GM18505 (cell line): Measurements from ENCODE around the gene PAQR4.

Experiments
- ATAC-seq: cut with Tn5 transposase; IDR thresholded peaks from one replicate; pipeline ENCODE4 v1.9.1; 2021; ENCODE audit not compliant: unreplicated experiment
- POLR2A ChIP-seq: IDR thresholded peaks from 4 replicates; pipeline ENCODE4 v1.6.1; 2011; ENCODE audit warnings: borderline replicate concordance; ENCODE audit not compliant: insufficient read depth, insufficient read length; ENCODE audit errors: extremely low read depth

The PAQR4 gene

DNA sequence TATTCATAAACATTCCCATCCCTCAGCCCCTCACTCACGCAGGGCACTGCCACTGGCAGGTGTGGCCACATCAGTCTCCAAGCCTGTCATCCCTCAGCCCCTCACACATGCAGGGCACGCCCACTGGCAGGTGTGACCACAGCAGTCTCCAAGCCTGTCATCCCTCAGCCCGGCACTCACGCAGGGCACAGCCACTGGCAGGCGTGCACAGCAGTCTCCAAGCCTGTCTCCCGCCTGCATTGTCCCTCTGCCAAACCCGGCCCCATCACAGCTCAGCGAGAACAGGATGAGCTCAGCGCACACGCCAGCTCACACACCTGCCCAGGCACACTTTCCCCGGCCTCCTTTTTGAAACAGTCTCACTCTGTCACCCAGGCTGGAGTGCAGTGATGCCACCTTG is 16.5 kb upstream of the PAQR4 start:
- no peak for ATAC-seq
- no peak for TF ChIP-seq POLR2A

DNA sequence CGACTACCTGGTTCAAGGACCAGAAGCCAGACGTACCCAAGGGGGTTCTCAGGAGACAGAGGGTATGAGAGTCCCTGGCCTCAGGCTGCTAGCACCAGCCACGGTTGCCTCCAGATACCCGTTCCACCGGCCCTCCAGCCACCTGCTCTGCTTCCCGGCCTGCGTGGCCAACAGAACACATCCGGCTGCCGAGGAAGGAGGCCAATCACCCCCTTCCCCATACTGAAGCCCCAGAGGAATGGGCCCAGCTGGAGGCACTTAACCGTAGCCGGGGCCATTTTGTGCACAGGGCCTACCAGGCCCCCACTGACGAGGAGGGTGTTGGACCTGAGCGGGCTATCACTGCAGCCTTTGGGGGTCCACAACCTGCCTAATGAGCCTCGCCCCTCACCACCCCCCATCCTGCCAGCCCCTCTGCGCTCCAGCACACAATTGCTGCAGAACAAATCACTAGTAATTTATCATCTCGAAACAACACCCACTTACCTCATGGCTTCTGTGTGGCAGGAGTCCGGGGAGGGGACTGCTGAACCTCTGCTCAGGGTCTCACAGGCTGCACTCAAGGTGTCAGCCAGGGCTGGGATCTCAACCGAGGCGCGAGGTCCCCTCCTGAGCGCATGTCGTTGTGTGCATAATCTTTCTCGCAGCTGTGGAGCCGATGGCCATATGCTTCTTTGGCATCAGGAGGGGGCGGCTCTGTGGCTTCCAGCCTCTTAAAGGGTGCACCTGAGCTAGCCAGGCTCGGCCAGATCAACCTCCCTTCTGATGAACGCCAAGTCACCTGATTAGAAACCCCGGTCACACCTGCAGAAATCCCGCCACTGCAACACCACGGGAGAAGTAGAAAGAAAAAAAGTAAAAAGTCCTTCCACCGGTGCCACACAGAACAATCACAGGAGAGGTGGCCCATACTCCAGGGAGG is 15.2 kb upstream of the PAQR4 start:
- no peak for TF ChIP-seq POLR2A
- no peak for ATAC-seq

DNA sequence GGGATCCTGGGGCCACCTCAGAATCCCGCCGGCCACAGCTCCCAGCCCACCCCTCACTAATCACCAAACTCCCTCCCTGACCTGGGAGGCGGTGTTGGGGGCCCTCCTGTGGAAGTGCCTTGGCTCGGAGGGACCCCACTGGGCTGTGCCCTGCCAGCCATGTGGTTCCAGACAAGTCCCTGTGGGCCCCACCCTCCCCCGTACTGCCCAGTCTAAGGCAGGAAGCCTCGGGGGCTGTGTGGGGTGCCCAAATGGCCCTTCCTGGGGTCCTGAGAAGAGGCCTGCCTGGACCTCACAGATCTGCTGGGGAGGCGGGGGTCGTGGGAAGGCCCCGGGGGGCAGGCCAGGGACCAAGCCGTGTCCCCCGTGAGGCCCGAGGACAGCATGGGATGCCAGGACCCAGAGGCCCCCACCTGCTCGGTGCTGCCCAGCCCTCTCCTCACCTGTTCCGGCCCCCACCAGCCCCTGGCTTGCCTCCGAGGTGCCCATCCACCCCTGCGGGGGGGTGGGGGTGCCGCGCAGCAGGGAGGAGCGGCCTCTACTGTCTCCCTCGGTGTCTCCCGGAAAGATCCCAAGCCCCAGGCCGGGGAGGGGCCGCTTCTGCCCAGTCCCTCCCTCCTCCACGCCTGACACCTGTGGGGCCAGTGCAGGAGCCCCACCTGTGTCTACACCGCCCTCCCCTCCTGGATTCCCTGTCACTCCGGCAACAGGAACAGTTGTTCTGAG is 14.3 kb upstream of the PAQR4 start:
- TF ChIP-seq POLR2A: no peak
- ATAC-seq: no peak

DNA sequence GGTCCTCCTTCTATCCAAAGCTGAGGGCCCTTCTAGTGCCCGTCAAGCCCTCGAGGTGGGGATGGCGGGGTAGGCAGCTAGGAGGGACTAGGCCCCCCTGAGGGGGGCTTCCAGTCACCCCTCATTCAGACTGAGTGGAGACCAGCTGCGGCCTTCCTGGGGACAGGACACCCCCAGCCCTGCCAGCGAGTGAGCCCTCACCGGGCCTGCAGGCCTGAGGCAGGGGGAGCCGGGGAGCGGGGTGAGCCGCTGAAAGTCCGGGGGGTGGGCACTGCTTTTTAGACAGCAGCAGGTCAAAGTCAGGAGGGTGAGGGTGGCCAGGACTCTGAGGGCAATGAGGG is 13.7 kb upstream of the PAQR4 start:
- no peak for TF ChIP-seq POLR2A
- no peak for ATAC-seq

DNA sequence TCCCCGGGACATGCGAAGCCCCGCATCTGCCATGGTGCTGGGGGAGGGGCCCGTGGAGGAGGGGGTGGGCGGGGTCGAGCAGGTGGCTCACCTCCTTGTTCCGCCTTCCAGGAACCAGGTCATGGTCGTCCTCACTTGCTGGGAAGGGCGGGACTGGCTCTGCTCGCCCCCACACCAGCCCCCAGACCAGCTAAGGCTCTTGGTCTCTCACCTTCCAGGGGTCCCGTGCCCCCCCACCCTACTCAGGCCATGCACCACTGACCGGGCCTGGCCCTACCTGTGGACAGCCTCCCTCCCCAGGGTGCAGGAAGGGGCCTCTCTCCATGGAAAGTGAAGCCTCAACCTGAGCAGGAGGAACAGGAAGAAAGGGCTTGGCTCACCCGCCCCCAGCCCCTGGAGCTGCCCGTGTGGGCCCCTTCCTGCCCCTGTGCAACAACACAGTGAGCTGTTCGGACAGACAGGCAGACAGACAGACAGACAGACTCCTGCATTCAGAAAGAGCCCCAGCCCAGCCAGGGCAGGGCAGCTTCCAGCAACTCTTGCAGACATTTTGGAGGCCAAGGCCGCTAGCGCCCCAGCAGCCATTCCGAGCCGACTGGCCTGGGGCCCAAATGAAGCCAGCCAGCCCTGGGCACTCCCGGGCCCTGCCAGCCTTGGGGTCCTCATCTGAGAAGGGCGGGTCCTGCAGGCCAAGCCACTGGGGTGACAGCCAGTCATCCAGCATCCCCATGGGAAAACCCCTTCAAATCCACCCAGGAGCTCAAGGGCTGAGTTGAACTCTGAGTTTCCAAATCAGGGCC is 13.2 kb upstream of the PAQR4 start:
- ATAC-seq: no peak
- no peak for TF ChIP-seq POLR2A

DNA sequence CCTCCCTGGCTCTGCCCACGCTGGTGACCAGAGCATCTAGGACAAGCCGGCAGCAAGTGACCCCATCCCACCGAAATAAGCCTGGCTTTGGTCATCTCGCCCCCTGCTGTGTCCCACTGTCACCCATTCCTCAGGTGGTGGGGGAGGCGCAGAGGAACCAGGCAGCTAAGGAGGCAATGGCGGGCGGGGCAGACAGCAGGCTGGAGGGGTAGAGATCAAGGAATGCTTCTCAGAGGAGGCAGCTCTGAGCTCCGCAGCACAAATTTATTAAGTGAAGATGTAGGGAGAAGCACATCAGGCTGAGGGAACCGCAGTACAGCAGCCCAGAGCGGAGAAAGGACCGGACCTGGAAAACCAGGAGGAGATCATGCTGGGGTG is 12.6 kb upstream of the PAQR4 start:
- no peak for TF ChIP-seq POLR2A
- no peak for ATAC-seq

DNA sequence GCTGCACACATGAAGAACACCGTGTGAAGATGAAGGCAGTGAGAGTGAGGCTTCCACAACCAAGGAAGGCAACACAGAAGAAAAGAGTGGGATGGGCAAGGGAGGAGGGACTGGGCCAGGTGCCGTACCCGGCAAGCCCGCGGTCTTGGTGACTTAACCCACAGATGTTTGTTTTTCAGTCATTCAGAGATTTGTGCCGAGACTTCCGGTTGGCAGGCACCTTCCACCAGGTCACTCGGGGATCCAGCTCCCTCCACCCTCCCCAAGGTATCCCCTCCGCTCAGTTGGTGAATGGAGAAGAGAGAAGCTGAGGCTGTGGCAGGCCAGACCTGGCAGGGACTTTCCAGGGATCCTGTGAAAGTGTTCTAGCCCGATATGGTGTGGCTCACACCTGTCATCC is 9.9 kb upstream of the PAQR4 start:
- no peak for ATAC-seq
- no peak for TF ChIP-seq POLR2A

DNA sequence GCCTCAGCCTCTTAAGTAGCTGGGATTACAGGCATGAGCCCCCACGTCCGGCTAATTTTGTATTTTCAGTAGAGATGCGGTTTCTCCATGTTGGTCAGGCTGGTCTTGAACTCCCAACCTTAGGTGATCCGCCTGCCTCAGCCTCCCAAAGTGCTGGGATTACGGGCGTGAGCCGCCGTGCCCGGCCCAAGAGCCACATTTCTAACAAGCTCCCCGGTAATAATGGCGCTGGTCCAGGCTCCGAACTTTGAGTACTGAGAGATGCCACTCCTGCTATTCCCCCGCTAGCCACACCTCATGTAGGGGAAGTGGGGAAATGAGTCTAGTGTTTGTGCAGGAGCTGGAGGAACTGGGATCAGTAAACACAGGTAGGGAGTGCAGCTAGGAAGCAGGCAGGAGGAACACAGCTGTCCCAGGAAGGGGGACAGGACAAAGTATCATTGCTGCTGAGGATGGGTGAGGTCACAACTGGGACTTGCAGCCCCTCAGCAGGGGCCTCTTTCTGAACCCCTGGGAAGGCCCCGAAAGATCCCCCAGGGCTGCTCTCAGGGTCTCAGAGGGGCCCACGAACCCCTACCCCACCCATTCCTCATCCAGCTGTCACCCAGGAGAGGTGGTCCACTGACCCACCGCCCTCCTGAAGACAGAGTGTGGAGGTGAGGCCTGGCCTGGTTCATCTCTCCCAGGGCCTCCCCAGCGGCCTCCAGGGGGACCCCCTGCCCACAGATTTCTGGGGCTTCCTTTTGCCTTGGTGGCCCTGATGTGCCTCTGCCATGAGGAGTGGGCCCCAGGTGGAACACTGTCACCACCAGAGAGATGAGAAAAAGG is 8.8 kb upstream of the PAQR4 start:
- no peak for ATAC-seq
- no peak for TF ChIP-seq POLR2A

DNA sequence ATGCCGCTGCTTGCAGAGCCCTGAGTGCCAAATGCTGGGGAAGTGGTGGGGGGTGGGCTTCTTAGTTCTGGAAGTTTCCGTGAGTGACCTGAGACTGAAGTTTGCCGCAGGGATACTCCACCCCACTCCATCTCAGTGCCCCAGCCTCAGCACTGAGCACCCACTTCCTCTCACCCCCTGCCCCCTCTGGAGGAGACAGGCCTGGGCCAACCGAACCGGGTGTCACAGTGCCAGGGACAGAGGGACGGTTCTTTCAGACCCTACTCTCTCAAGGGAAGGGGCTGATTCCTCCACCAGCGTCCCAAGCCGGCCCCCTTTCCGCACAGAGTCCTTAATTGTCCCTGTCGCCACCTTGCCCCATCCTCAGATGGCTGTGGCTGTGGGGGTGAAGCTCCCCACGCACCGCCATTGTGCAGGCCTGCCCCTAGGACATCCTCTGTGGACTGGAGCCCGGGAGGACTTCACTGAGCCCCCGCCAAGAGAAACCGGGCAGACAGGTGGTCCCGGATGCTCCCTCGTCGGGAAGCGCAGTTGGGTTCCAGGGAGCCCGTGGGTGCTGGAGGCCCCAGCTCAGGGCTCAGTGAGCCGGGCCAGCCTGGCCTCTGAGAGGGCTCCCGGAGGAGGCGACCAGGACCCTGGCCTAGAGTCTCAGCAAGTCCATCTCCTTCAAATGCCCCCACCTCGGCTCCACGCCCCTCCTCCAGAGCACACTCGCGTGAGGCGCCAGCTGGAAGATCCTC is 6.6 kb upstream of the PAQR4 start:
- no peak for ATAC-seq

DNA sequence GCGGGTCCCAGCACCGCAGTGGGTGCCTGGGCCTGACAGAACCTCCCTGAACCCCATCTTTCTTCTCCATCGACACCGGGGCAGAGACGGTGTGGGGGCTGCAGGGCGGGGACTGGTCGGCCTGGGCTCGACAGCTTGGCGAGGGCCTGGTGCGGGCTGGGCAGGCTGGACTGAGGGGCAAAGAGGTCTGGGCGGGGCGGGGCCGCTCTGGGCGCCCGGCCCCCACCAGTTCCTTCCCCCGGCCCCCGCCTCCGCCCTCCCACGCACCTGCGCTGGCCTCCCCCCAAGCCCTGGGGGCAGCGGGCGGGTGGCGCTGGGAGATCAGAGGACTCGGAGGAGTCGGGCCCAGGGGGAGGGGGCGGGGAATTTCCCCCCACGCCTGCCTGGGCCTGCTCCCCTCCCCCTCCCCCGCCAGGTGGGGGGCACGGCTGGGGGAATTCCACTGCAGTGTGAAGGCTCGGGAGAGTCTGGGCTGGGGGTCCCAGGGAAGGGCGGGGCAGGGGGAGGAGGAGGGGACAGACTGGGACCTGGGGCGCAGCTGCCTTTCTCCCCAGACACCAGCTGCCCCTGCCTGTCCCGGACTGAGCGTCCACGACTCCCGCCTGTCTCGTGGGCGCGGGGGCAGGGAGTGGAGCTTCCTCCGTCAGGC is 6.0 kb upstream of the PAQR4 start:
- ATAC-seq: no peak
- TF ChIP-seq POLR2A: no peak

More for the DNA sequence above, 6.6 kb upstream of the PAQR4 start:
- TF ChIP-seq POLR2A: no peak

DNA sequence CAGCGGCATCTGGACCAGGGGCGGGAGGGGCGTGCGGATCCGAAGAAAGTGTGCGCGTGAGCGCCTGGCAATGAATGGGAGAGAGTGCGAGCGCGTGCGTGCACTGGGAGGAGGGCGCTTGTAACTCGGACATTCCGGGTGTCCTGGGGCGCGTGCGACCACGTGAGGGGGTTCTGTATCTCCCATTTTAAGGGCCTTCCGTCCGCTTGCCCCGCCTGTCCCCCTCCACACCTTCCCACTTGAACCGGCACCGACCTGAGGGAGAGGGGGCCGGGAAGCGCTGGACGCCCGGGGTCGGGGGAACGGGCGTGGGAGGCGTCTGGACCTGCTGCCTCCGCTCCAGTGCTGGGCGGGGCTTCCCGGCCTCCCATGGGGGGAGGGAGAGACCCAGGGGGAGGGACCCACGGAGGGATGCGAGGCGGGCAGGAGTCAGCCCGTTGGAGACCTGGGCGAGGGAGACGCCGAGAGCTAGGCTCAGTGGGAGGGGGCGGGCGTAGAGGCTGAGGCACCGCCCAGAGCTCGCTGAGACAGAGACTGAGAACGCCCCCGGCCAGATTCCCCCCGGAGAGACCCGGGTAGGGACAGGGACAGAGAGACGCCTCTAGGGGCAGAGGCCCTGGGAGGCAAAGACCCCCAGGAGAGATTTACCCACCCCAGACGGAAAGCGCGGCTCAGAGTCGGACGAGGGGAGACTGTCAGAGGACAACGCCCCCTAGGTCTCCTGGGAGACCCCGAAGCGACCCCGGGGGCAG is 5.2 kb upstream of the PAQR4 start, which contains the start of gene KREMEN2:
Gene KREMEN2, plus strand, starts transcription at position 553 of the 752 bp plus-strand sequence. CDS start 246 bp downstream, outside the sequence.
- ATAC-seq: no peak
- TF ChIP-seq POLR2A: peak; percentile 9

DNA sequence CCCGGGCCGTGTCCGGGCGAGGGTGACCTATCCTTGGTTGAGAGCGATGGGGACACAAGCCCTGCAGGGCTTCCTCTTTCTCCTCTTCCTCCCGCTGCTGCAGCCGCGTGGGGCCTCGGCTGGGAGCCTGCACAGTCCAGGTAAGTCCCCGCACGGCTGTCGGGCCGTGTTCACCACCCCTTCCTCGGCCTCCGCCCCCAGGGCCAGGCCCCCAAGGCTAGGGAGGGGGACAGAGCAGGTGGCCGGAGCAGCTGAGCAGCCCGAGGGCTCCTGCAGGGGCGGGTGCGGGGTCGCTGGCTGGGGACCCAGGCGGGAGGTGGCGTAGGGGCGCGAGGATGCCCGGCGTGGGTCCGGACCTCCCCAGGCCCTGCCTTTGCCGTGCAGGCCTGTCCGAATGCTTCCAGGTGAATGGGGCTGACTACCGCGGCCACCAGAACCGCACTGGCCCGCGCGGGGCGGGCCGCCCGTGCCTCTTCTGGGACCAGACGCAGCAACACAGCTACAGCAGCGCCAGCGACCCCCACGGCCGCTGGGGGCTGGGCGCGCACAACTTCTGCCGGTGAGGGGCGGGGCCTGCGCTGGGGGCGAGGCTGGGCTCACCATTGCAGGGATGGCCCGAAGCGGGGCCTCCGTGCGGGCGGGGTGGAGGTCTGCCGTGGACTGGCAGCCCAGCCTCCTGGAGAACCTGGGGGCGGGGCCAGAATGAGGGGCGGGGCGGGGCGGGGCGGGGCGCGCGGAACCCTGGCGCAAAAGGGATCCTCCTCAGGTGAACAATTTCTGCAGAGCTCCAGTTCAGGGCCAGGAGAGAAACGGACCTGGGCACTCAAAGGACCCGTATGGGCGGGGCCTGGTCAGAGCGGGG is 4.4 kb upstream of the PAQR4 start:
- ATAC-seq: no peak
- TF ChIP-seq POLR2A: no peak
